Measurements from ENCODE around the gene DPH5. TPM values are rescaled to one million over a fixed set of nuclear protein-coding genes. Genes with fewer than 3 reads are reported as not detected.

The DPH5 gene
- total RNA-seq, 4 donors from 2014 or later, result 3.0 to 26.4 (median 8.5) TPM

DNA sequence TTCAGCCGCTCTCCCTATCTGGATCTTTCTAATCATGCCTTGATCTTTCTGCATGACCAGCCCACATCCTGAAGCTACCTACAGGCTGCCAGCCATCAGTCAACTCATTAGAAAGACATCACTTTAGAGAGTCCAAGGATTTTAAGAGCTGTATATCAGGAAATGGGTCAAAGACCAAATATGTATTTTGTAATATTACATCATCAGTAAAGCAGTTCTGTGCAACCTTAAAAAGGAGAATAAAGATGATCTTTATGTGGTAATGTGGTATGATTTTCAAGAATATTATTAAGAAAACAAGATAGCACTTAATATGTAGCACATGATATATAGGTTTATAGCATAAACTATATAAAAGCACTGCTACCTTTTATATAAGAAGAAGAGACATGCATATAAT is 82.1 kb downstream of the DPH5 start:
- no peak for DNase-seq
- no peaks in the 10 kb centered on the region for H3K9me3 ChIP-seq
- TF ChIP-seq, protein P1, sequence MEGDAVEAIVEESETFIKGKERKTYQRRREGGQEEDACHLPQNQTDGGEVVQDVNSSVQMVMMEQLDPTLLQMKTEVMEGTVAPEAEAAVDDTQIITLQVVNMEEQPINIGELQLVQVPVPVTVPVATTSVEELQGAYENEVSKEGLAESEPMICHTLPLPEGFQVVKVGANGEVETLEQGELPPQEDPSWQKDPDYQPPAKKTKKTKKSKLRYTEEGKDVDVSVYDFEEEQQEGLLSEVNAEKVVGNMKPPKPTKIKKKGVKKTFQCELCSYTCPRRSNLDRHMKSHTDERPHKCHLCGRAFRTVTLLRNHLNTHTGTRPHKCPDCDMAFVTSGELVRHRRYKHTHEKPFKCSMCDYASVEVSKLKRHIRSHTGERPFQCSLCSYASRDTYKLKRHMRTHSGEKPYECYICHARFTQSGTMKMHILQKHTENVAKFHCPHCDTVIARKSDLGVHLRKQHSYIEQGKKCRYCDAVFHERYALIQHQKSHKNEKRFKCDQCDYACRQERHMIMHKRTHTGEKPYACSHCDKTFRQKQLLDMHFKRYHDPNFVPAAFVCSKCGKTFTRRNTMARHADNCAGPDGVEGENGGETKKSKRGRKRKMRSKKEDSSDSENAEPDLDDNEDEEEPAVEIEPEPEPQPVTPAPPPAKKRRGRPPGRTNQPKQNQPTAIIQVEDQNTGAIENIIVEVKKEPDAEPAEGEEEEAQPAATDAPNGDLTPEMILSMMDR (IDR thresholded peaks at IDR 0.05), result no peak
- TF ChIP-seq POLR2A (IDR thresholded peaks at IDR 0.05), result no peak
- peaks cover 0 to under 1% (median 0%) of the 10 kb centered on the region in 4 donors for H3K4me1 ChIP-seq
- no peak overlapping the region for H3K4me3 ChIP-seq
- no peak overlapping the region for H3K27ac ChIP-seq
- H3K27me3 ChIP-seq, result no peaks in the 10 kb centered on the region
- peaks cover 0 to 10% (median 0%) of the 10 kb centered on the region in 3 donors for H3K36me3 ChIP-seq

DNA sequence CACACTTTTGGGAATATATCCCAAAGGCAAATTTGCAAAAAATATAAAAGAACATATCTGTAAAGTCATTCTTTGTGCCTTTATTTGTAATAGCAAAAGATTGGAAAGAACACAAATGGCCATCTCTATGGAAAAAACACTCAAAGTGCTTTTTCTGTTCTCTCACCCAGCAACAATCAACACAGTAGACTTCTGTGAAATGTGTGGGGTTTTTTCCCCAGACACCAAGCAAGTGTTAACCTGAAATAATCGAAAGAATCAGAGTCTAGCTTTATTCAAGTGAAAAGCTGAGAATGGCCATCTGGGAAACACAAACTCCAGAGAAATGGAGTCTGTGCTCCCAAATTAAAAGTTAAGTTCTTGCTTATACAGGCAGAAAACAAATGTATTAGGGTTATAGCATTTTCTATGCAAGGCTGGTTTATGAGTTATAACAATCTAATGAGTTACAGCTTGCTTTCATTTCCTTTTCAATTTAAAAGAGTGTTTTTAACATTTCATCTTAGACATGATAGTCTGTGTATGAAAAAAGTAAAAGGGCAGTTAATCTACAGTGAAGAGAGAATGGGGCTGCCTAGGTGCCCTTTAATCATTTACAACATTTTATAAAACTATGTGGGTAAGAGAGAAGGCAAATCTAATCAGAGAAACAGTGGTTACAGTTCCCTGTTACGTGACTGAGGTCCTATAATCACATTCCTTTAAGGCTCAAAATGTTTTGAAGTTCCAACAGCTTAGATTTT is 83.1 kb downstream of the DPH5 start:
- TF ChIP-seq POLR2A (IDR thresholded peaks at IDR 0.05), result no peak
- TF ChIP-seq, protein P1 (IDR thresholded peaks at IDR 0.05), result no peak
- DNase-seq, result no peak
- H3K4me1 ChIP-seq, result no peaks in the 10 kb centered on the region
- H3K9me3 ChIP-seq, result no peaks in the 10 kb centered on the region
- H3K36me3 ChIP-seq, result peaks cover 0 to 19% (median 0%) of the 10 kb centered on the region in 3 donors
- H3K27me3 ChIP-seq, result no peaks in the 10 kb centered on the region
- H3K4me3 ChIP-seq, result no peak overlapping the region
- no peak overlapping the region for H3K27ac ChIP-seq

DNA sequence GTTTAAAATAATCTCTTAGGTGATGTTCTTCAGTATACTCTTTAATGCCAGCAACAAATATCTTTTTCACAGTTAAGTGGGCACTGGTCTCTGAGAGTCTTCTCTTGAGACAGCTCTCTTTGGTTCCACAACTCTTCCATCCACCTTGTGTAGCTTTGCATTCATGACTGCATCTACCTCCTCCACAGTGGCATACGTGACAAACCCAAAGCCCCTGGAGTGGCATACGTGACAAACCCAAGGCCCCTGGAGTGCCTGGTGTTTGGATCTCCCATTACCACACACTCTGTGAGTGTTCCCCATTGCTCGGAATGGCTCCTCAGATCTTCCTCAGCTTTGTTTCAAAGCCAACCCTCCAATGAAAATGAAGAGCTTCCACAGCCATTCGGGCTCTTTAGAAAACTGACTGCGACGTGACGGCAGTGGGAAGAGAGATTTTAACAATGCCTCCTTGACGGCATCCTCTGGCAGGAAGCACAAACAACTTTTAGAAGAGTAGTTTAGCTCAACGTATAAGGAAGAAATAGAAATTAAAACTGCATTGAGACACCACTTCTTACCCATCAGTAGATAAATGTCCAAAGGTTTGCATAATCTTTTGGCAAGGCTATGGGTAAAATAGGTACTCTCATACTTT is 83.9 kb downstream of the DPH5 start:
- H3K4me3 ChIP-seq, result no peak overlapping the region
- no peaks in the 10 kb centered on the region for H3K27me3 ChIP-seq
- TF ChIP-seq, protein P1 (IDR thresholded peaks at IDR 0.05), result no peak
- no peak for TF ChIP-seq POLR2A (IDR thresholded peaks at IDR 0.05)

DNA sequence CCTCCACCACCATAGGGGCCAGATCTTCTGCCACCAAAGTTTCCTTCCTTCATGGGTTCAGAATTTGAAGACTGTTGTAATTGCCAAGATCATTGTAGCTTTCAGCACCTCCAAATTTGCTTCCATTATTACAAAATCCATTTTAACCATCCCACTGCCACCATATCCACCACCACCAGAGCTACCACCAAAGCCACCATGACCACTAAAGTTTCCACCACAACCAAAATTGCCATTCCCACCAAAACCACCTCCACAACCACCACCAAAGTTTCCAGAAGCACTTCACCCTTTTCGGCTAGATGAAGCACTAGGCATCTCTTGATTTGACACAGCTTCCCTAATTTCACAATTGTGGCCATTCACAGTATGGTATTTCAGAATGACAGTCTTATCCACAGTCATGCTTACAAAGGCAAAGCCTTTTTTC is 84.5 kb downstream of the DPH5 start:
- Histone ChIP-seq H3K4me1 (no peaks in the 10 kb centered on the region), H3K27me3 (no peaks in the 10 kb centered on the region), H3K36me3 (peaks cover 0 to 19% (median 0%) of the 10 kb centered on the region in 3 donors), H3K9me3 (no peaks in the 10 kb centered on the region), H3K27ac (no peak overlapping the region), H3K4me3 (no peak overlapping the region)
- no peak for DNase-seq
- TF ChIP-seq, protein P1 (IDR thresholded peaks at IDR 0.05), result no peak
- TF ChIP-seq POLR2A (IDR thresholded peaks at IDR 0.05), result no peak

More for the DNA sequence above, 83.9 kb downstream of the DPH5 start:
- Histone ChIP-seq H3K9me3 (no peaks in the 10 kb centered on the region), H3K36me3 (peaks cover 0 to 19% (median 0%) of the 10 kb centered on the region in 3 donors), H3K27ac (no peak overlapping the region), H3K4me1 (no peaks in the 10 kb centered on the region)
- DNase-seq, result no peak

Other genes with a start within 250 kb of the DPH5 start
- gene EXTL2, start 130.9 kb downstream of the DPH5 start, total RNA-seq, result 1 to 10 TPM; 1.6 to 9.1 (median 8.5) TPM
- gene SLC30A7, start 129.7 kb downstream of the DPH5 start, total RNA-seq, result 10 to 100 TPM; 18.2 to 28.5 (median 24.2) TPM
- 10 to 100 TPM in 3 of 4 donors, 1 to 10 TPM in 1; 3.0 to 27.2 (median 19.3) TPM for gene S1PR1, start 211.2 kb upstream of the DPH5 start, total RNA-seq